HG03108 (cell line): ENCODE measurements around the gene C2orf69.

Experiments
- ATAC-seq: cut with Tn5 transposase; IDR thresholded peaks from one replicate; pipeline ENCODE4 v1.9.1; 2021; ENCODE audit warnings: moderate library complexity; ENCODE audit not compliant: unreplicated experiment

Gene C2orf69

GRCh38 chr2:199962203-199962602 lies 51.1 kb downstream of the C2orf69 start:
- no peak for ATAC-seq

GRCh38 chr2:199966405-199966804 lies 55.3 kb downstream of the C2orf69 start:
- no peak for ATAC-seq

GRCh38 chr2:199966976-199967375 lies 55.9 kb downstream of the C2orf69 start:
- no peak for ATAC-seq

GRCh38 chr2:199968126-199968525 lies 57.0 kb downstream of the C2orf69 start:
- no peak for ATAC-seq

- no peak for ATAC-seq
Observed at GRCh38 chr2:199972088-199972626, 61.1 kb downstream of the C2orf69 start.

- no peak for ATAC-seq
Observed at GRCh38 chr2:199973703-199974102, 62.6 kb downstream of the C2orf69 start.

- no peak for ATAC-seq
Observed at GRCh38 chr2:199975273-199975895, 64.3 kb downstream of the C2orf69 start.
